HG02642 (cell line): ENCODE measurements around the gene PIP4K2A.
"Not testable (repeated sequence)": the region's sequence is repeated elsewhere in the genome, so short reads cannot be mapped to it uniquely, and the experiment has no call there.

Experiments
- ATAC-seq: cut with Tn5 transposase; IDR thresholded peaks from one replicate; pipeline ENCODE4 v1.9.1; 2021; ENCODE audit warnings: mild to moderate bottlenecking; ENCODE audit not compliant: unreplicated experiment, poor library complexity

PIP4K2A gene

DNA sequence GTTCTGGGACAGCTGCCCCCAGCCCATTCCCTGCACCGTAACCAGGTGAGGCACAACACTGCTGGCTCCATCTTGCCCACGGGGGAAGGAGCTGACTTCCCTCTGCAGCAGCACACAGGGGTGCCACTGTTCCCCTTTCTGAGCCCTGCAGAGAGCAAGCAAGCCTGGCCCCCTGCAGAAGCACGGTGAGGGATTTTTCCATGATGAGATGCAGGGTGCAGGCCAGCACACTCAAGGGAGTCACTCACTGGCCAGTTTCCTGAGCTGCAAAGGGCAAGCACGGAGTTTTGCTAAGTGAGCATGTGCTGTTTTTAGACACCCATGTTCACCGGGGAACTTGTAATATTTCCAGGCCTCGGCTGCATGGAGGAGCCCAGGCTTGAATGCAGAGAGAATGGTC, 176.6 kb downstream of the PIP4K2A start:
- ATAC-seq = no peak

DNA sequence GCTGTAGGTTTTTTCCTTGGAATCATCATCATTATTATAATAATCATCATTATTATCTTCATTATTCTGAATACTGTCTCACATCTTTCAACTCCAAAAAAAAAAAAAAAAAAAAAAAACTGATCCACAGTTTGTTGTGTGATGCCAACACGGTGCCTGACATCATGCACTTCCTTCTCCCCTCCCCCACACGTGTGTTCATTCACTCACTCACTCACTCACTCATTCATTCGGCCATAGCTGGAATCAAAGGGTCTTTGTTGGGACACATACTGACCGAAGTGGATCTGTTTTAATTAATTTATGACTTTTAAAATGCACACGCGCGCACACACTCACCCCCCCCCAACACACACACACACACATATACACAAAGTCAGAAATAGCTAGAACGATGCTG, 177.8 kb downstream of the PIP4K2A start:
- no peak for ATAC-seq

GRCh38 chr10:22534849-22535604, 179.4 kb downstream of the PIP4K2A start:
- ATAC-seq = no peak

DNA sequence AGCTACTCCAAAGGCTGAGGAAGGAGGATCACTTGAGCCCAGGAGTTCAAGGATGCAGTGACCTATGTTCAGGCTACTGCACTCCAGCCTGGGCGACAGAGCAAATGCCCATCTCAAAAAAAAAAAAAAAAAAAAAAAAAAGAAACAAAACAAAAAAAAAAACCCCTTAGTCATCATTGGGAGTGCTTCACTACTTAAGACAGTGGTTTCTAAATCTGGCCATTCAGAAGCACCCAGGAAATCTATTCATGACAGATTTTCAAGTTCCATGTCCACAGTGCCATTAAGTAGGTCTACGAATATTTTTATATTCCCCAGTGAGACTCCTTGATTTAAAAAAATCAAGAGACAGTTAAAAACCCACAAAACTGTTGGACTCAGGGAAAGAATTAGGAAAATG, 182.9 kb downstream of the PIP4K2A start:
- no peak for ATAC-seq

DNA sequence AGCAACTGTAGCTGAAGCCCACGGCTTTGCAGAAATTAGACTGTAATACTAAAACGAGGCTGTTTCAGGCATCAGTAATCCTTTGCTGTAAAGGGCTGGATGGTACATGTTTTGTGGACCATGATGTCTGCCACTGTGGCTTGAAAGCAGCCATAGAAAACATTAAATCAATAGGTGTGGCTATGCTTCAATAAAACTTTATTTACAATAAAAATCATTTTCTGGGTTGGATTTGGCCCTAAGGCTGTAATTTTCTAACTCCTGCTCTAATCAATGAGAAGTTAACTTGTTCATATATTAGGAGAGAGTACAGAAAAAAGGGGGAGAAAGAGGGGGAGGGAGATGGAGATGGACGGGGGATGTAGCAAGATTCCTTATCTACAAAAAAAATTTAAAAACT, 183.4 kb downstream of the PIP4K2A start:
- no peak for ATAC-seq

- no peak for ATAC-seq
Observed at GRCh38 chr10:22527520-22527919, 186.9 kb downstream of the PIP4K2A start.

DNA sequence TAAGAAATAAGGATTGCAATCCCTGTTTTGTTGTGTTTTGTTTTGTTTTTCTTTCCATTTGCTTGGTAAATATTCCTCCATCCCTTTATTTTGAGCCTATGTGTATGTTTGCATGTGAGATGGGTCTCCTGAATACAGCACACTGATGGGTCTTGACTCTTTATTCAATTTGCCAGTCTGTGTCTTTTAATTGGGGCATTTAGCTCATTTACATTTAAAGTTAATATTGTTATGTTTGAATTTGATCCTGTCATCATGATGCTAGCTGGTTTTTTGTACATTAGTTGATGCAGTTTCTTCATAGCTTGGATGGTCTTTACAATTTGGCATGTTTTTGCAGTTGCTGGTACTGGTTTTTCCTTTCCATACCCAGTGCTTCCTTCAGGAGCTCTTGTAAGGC, 190.0 kb downstream of the PIP4K2A start:
- not testable (repeated sequence) for ATAC-seq

DNA sequence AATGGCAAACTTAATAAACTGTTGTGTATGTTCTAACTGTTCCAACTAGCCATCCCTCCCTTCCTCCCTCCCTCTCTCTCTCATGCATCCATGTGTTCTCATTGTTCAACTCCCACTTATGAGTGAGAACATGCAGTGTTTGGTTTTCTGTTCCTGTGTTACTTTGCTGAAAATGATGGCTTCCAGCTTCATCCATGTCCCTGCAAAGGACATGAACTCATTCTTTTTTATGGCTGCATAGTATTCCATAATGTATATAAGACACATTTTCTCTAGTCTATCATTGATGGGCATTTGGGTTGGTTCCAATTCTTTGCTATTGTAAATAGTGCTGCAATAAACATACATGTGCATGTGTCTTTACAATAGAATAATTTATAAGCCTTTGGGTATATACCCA, 193.7 kb downstream of the PIP4K2A start:
- ATAC-seq = not testable (repeated sequence)

DNA sequence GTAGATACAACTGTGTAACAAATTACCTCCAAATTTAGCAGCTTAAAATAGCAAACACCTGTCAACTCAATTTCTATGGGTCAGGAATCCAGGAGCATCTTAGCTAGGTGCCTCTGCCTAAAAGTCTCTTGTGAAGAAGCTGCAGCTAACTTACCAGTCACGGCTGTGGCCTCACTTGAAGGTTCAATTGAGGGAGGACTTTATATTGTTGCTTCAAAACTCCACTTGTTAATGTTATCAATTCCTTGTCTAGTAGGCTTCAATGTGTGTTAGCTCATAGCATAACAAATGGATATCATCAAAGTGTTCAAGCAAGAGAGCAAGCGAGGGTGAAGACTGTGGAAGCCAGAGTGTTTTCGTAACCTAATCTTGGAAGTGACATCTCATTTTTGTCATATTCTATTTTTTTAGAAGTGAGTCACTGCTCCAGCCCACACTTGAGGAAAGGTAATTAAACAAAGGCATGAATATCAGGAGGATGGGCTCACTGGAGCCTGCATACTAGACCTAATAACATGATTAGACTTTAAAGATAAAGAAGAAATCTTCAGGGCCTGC, 196.1 kb downstream of the PIP4K2A start:
- no peak for ATAC-seq

DNA sequence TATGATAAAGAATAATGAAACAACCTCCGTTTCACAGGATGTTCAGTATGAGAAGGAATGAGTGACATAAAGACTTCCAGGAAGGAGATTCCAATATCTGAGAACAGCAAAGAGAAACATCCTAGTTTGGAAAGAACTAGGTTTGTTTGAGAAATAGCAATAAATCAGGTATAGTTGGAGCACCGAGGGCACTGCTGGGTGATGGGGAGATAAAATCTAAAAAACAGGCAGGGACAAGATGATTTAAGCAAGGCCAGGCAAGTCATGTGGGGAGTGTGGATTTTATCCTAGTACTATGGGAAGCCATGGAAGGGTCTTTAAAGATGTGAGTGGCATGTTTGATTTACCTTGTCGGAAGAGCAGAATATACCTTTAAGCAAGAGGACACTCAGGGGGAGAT, 199.4 kb downstream of the PIP4K2A start:
- ATAC-seq = no peak

- not testable (repeated sequence) for ATAC-seq
Observed at GRCh38 chr10:22514414-22514758, 200.0 kb downstream of the PIP4K2A start.

DNA sequence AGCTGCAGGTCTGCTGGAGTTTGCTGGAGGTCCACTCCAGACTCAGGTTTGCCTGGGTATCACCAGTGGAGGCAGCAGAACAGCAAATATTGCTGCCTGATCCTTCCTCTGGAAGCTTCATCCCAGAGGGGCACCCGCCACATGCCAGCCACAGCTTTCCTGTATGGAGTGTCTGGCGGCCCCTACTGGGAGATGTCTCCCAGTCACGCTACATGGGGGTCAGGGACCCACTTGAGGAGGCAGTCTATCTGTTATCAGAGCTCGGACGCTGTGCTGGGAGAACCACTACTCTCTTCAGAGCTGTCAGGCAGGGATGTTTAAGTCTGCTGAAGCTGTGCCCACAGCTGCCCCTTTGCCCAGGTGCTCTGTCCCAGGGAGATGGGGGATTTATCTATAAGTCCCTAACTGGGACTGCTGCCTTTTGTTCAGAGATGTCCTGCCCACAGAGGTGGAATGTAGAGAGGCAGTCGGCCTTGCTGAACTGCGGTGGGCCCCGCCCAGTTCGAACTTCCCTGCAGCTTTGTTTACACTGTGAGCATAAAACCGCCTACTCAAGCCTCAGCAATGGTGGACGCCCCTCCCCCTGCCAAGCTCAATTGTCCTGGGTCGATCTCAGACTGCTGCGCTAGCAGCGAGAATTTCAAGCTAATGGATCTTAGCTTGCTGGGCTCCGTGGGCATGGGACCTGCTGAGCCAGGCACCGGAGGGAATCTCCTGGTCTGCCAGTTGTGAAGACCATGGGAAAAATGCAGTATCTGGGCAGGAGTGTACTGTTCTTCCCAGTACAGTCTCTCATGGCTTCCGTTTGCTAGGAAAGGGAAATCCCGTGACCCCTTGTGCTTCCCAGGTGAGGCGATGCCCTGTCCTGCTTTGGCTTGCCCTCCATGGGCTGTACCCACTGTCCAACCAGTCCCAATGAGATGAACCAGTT, 200.6 kb downstream of the PIP4K2A start:
- ATAC-seq = not testable (repeated sequence)

DNA sequence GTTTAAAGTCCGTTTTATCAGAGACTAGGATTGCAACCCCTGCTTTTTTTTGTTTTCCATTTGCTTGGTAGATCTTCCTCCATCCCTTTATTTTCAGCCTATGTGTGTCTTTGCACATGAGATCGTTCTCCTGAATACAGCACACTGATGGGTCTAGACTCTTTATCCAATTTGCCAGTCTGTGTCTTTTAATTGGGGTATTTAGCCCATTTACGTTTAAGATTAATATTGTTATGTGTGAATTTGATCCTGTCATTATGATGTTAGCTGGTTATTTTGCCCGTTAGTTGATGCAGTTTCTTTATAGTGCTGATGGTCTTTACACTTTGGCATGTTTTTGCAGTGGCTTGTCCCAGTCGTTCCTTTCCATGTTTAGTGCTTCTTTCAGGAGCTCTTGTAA, 202.4 kb downstream of the PIP4K2A start:
- not testable (repeated sequence) for ATAC-seq

DNA sequence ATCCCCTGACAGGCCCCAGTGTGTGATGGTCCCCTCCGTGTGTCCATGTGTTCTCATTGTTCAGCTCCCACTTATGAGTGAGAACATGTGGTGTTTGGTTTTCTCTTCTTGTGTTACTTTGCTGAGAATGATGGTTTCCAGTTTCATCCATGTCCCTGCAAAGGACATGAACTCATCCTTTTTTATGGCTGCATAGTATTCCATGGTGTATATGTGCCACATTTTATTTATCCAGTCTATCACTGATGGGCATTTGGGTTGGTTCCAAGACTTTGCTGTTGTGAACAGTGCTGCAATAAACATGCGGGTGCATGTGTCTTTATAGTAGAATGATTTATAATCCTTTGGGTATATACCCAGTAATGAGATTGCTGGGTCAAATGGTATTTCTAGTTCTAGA, 206.2 kb downstream of the PIP4K2A start:
- ATAC-seq = not testable (repeated sequence)

DNA sequence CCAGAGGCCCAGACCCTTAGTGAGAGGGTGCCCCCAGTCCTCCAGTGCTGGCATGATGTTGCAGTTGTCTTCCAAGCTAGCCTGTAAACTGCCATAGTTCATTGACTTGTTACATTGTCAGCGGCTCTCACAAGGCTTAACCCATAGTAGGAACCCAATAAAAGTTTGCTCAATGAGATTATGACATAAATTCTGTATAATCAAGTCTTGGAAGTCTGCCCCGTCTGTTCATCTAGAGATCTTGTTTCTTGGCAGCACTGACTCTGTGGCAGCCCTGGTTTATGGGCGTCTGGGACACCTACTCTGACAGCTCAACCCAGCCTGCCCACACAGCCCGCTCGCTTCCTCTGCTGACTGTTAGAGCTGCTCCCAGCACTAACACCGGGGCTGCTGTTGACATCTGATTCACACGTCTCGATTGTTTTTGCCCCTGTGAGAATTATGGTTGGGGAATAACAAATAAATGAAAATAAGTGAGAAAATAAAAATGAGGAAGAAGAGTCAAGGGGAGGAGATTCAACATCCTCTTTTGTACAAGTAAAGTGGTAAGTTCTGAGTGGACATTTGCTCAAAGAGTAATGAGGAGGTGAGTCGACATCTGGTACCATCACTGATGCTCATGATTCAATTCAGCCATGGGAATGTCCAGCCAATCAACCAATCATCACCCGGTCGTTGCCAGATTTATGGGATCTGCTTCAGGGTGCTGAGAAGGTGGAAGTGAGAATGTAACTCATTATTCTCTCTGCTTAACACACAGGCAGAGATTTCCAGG, 208.3 kb downstream of the PIP4K2A start:
- no peak for ATAC-seq

- no peak for ATAC-seq
Observed at GRCh38 chr10:22504766-22505165, 209.6 kb downstream of the PIP4K2A start.

- no peak for ATAC-seq
Observed at GRCh38 chr10:22503315-22504088, 210.9 kb downstream of the PIP4K2A start.

DNA sequence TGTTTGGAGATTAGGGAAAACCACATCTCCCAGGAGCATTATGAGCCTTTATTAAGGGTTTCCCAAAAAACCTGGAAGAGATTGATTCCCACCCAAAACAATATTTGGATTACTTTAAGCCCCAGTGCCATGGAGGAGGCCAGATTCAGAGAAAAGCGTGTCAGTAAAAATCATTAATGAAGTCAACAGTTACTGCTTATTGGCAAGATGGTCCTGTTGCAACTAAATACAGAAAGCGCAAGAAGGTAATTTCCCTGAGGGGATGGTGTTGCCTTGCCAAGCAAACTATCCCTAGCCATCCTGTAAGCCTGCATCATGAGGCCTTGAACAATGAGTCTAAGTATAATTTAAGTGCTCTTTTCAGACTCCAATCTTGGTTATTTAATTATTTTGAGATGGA, 212.5 kb downstream of the PIP4K2A start:
- ATAC-seq = no peak

DNA sequence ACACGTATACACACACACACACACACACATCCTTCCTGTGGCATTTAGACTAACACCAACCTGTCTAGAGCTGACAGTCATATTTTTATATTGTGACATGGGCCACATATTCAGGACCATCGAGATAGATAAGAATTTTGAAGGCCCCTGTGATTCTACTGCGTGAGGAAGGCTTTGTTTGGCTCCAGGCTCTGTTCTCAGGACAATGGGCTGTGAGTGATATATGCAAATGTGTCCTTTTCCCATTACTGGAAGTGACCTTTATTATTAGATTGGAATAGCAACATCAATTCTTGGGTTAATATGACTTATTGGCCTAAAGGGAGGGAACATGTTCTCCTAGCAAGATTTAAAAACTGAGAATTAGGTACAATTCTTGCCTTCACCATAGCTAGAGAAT, 213.0 kb downstream of the PIP4K2A start:
- no peak for ATAC-seq
